Suppressor macrophage treated with lipopolysaccharide for 4 hours (primary cell): ENCODE results near the gene G6PC1.

Experiments
- DNase-seq: peaks from one replicate; pipeline ENCODE4 v3.0.0-alpha.2; 2020

Gene G6PC1

DNA sequence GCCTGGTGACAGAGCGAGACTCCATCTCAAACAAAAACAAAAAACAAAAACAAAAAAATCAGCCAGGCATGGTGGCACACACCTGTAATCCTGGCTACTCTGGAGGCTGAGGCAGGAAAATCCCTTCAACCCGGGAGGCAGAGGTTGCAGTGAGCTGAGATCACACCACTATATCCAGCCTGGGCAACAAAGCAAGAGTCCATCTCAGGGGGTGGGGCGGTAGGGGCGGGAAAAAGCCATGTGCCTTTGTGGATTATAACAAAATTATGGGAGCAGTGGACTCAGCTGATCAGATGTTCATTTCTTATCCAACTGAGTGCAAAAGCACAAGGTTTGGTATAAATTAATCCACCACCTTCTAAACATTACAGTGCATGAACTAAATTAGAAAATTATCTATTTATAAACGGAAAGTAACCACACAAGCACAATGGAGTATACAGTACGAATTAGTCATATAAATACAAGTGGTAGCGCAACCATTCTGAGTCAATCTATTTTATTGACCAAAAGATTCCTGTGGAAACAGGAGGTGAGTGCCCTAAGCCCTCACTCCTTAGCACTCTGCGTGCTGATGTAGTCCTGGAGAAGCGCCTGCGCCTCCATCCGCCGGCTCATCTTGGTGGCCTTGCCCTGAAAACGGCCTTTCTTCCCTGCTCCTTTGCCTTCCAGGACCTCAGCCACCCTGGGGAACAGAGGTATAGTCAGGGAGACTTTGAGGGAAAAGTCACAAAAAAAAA lies 49.6 kb downstream of the G6PC1 start:
- no peak for DNase-seq
